ENCODE data around the gene HOTAIR. TPM values are rescaled to one million over a fixed set of nuclear protein-coding genes. Genes with fewer than 3 reads are reported as not detected.

Gene HOTAIR
- total and polyA plus RNA-seq, 4 donors = not detected

DNA sequence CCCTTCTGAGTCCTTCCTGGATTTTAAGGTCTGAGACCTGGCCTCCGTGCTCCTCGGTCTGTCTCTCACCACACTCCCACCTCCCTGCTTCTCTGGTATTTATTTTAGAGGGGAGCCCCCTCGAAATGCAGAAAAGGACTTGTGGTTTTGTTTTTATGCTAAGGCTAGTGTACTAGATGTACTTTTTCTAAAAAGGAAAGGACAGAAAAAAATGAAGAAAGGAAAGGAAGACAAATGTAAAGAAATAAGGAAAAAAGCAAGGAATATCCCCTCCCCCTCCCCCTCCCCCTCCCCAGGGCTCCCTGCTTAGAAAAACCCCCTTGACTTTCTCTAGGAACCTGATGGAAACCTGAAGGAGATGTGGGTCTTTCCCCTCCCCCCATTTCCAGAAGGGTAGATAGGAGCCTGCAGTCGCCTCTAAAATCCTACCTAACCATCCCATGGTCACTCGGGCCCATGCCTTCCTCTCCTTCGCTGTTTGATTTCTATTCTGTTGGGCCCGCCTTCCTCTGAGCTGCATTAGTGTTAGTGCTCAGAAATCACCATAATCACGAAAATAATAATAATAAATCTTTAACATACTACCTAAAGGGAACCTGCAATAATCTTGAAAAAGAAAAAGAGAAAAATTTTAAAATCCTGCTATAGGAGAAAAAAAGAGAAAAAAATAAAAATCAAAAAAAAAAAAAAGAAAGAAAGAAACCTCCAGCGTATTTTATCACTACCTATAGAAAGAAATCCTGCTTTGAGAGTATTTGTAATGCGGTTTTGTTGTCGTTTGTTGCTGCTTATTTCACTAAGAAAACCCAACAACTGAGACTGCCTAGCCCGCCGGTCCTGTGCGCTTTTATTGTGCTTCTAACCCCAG, 37.1 kb upstream of the HOTAIR start:
- Histone ChIP-seq H3K4me1 (ENCODE audit: control insufficient read depth in 4 of 4, insufficient read depth in 4 of 4, low read length in 3 of 4) (peaks cover 2 to 9% (median 5%) of the 10 kb centered on the region in 4 donors), H3K9me3 (ENCODE audit: control insufficient read depth in 4 of 4, low read length in 3 of 4) (peaks cover 0 to 5% (median 0%) of the 10 kb centered on the region in 4 donors), H3K27ac (ENCODE audit: low read depth in 1 of 2, low read length in 2 of 2) (no peak overlapping the region), H3K9ac (ENCODE audit: low read depth in 1 of 2, low read length in 2 of 2) (no peak overlapping the region), H3K27me3 (ENCODE audit: control insufficient read depth in 4 of 4, insufficient read depth in 4 of 4, low read length in 3 of 4) (peaks cover 4 to 46% (median 33%) of the 10 kb centered on the region in 4 donors), H3K36me3 (ENCODE audit: control insufficient read depth in 4 of 4, insufficient read depth in 3 of 4, low read depth in 1 of 4, low read length in 3 of 4) (no peaks in the 10 kb centered on the region), H3K4me3 (ENCODE audit: low read depth in 1 of 3, low read length in 3 of 3) (no peak overlapping the region)
- no peak for DNase-seq (ENCODE audit: low spot score)
- WGBS = 19% methylated on average over 14 of the region's 14 CpGs
- TF ChIP-seq JUND (IDR thresholded peaks at IDR 0.05) (no peak), SP1 (IDR thresholded peaks at IDR 0.05) (no peak), TAF1 (conservative IDR thresholded peaks at IDR 0.05) (no peak), YY1 (IDR thresholded peaks at IDR 0.05) (no peak), GABPA (IDR thresholded peaks at IDR 0.05 in 1 of 2, conservative IDR thresholded peaks at IDR 0.05 in 1 of 2) (no peak), REST (IDR thresholded peaks at IDR 0.05) (no peak), FOXA1 (IDR thresholded peaks at IDR 0.05) (no peak), ATF3 (IDR thresholded peaks at IDR 0.05) (no peak), FOXA2 (IDR thresholded peaks at IDR 0.05) (no peak), HNF4A (conservative IDR thresholded peaks at IDR 0.05) (no peak), MAX (IDR thresholded peaks at IDR 0.05) (no peak), RXRA (IDR thresholded peaks at IDR 0.05) (no peak), NR2F2 (IDR thresholded peaks at IDR 0.05) (no peak), HNF4G (IDR thresholded peaks at IDR 0.05) (no peak), RAD21 (IDR thresholded peaks at IDR 0.05) (no peak), EGR1 (IDR thresholded peaks at IDR 0.05; ENCODE audit: low read depth in 2 of 2) (no peak)
- TF ChIP-seq, protein P1, sequence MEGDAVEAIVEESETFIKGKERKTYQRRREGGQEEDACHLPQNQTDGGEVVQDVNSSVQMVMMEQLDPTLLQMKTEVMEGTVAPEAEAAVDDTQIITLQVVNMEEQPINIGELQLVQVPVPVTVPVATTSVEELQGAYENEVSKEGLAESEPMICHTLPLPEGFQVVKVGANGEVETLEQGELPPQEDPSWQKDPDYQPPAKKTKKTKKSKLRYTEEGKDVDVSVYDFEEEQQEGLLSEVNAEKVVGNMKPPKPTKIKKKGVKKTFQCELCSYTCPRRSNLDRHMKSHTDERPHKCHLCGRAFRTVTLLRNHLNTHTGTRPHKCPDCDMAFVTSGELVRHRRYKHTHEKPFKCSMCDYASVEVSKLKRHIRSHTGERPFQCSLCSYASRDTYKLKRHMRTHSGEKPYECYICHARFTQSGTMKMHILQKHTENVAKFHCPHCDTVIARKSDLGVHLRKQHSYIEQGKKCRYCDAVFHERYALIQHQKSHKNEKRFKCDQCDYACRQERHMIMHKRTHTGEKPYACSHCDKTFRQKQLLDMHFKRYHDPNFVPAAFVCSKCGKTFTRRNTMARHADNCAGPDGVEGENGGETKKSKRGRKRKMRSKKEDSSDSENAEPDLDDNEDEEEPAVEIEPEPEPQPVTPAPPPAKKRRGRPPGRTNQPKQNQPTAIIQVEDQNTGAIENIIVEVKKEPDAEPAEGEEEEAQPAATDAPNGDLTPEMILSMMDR (IDR thresholded peaks at IDR 0.05; ENCODE audit: low read depth, low read length, missing input control) = no peak
